ENCODE data around the gene HRH1. TPM values are rescaled to one million over a fixed set of nuclear protein-coding genes. Genes with fewer than 3 reads are reported as not detected.

The HRH1 gene
- total RNA-seq, 1 donor from 2014 or later = 3.2 TPM

- H3K36me3 ChIP-seq (ENCODE audit: control insufficient read depth, insufficient read depth, low read length) = no peaks in the 10 kb centered on the region
- no peak for TF ChIP-seq CTCF (IDR thresholded peaks at IDR 0.05; ENCODE audit: insufficient read depth, low read length, poor library complexity, severe bottlenecking)
- no peak for DNase-seq (ENCODE audit: low read depth)
- H3K4me3 ChIP-seq (ENCODE audit: low read depth, low read length) = peak overlapping the region; percentile 37
- H3K27me3 ChIP-seq (ENCODE audit: control insufficient read depth, insufficient read depth, low read length) = no peaks in the 10 kb centered on the region
Observed at GRCh38 chr3:11137627-11137959, 16.7 kb upstream of the HRH1 start.

GRCh38 chr3:11138371-11138770 is 15.9 kb upstream of the HRH1 start:
- no peak for TF ChIP-seq CTCF (IDR thresholded peaks at IDR 0.05; ENCODE audit: insufficient read depth, low read length, poor library complexity, severe bottlenecking)
- H3K4me3 ChIP-seq (ENCODE audit: low read depth, low read length) = no peak overlapping the region
- H3K27me3 ChIP-seq (ENCODE audit: control insufficient read depth, insufficient read depth, low read length) = no peaks in the 10 kb centered on the region
- H3K36me3 ChIP-seq (ENCODE audit: control insufficient read depth, insufficient read depth, low read length) = no peaks in the 10 kb centered on the region
- no peak for DNase-seq (ENCODE audit: low read depth)

GRCh38 chr3:11140030-11140712 is 14.1 kb upstream of the HRH1 start:
- Histone ChIP-seq H3K36me3 (ENCODE audit: control insufficient read depth, insufficient read depth, low read length) (no peaks in the 10 kb centered on the region), H3K4me3 (ENCODE audit: low read depth, low read length) (no peak overlapping the region), H3K27me3 (ENCODE audit: control insufficient read depth, insufficient read depth, low read length) (no peaks in the 10 kb centered on the region)
- no peak for TF ChIP-seq CTCF (IDR thresholded peaks at IDR 0.05; ENCODE audit: insufficient read depth, low read length, poor library complexity, severe bottlenecking)
- no peak for DNase-seq (ENCODE audit: low read depth)

GRCh38 chr3:11140713-11141104 is 13.6 kb upstream of the HRH1 start:
- no peak for TF ChIP-seq CTCF (IDR thresholded peaks at IDR 0.05; ENCODE audit: insufficient read depth, low read length, poor library complexity, severe bottlenecking)
- no peaks in the 10 kb centered on the region for H3K27me3 ChIP-seq (ENCODE audit: control insufficient read depth, insufficient read depth, low read length)
- H3K36me3 ChIP-seq (ENCODE audit: control insufficient read depth, insufficient read depth, low read length) = no peaks in the 10 kb centered on the region
- DNase-seq (ENCODE audit: low read depth) = no peak
- no peak overlapping the region for H3K4me3 ChIP-seq (ENCODE audit: low read depth, low read length)

GRCh38 chr3:11143476-11143875 is 10.8 kb upstream of the HRH1 start:
- Histone ChIP-seq H3K27me3 (ENCODE audit: control insufficient read depth, insufficient read depth, low read length) (no peaks in the 10 kb centered on the region), H3K4me3 (ENCODE audit: low read depth, low read length) (no peak overlapping the region), H3K36me3 (ENCODE audit: control insufficient read depth, insufficient read depth, low read length) (no peaks in the 10 kb centered on the region)
- TF ChIP-seq CTCF (IDR thresholded peaks at IDR 0.05; ENCODE audit: insufficient read depth, low read length, poor library complexity, severe bottlenecking) = no peak
- peak; percentile 61 for DNase-seq (ENCODE audit: low read depth)

GRCh38 chr3:11144996-11145395 is 9.3 kb upstream of the HRH1 start:
- DNase-seq (ENCODE audit: low read depth) = no peak
- Histone ChIP-seq H3K36me3 (ENCODE audit: control insufficient read depth, insufficient read depth, low read length) (no peaks in the 10 kb centered on the region), H3K27me3 (ENCODE audit: control insufficient read depth, insufficient read depth, low read length) (no peaks in the 10 kb centered on the region), H3K4me3 (ENCODE audit: low read depth, low read length) (no peak overlapping the region)
- TF ChIP-seq CTCF (IDR thresholded peaks at IDR 0.05; ENCODE audit: insufficient read depth, low read length, poor library complexity, severe bottlenecking) = no peak

All from kidney epithelial cell (primary cell).